SK-N-MC (cell line): ENCODE results near the gene NOX5.

Experiments used
- EZH2 ChIP-seq: fragments of 200-600 bp; sonication (generic); IDR thresholded peaks from one replicate; pipeline ENCODE4 v1.6.1; 2017; ENCODE audit warnings: antibody characterized with exemption
- POLR2AphosphoS5 ChIP-seq: IDR thresholded peaks from 2 replicates; pipeline ENCODE4 v1.6.1; 2012; ENCODE audit warnings: mild to moderate bottlenecking, low read depth, low read length, borderline replicate concordance

- TF ChIP-seq POLR2AphosphoS5 (no peak), EZH2 (no peak)
Observed at GRCh38 chr15:69018951-69019350, 4.5 kb downstream of the NOX5 start.
